Activated B cell treated with CpG ODN at 0.5 μM for 24 hours (primary cell): Measurements from ENCODE around the gene BCR. TPM values are rescaled to one million over a fixed set of nuclear protein-coding genes. Genes with fewer than 3 reads are reported as not detected.

ENCODE experiments used
- ATAC-seq: fragments of 200-7000 bp; cut with Tn5 transposase; one replicate; pipeline ENCODE4 v1.10.0; 2021; ENCODE audit warnings: low read depth, mild to moderate bottlenecking, moderate library complexity
- CTCF ChIA-PET: fragments of 350-600 bp; sonication (Branson Sonifier 250); formaldehyde crosslinking; loops from one replicate; lab custom pipeline; 2021; ENCODE audit warnings: antibody characterized with exemption; lab: Charles Lee
- POLR2A ChIA-PET: fragments of 350-600 bp; sonication (Branson Sonifier 250); formaldehyde crosslinking; loops from one replicate; lab custom pipeline; 2021; ENCODE audit warnings: antibody characterized with exemption; lab: Charles Lee
- DNase-seq: peaks from one replicate; pipeline ENCODE4 v3.0.0; 2022
- H3K27ac Mint-ChIP-seq: one replicate; pipeline ENCODE4 v1.8.0; 2020; ENCODE audit warnings: mixed read lengths
- H3K27me3 Mint-ChIP-seq: one replicate; pipeline ENCODE4 v1.8.0; 2021; ENCODE audit warnings: mixed read lengths
- H3K36me3 Mint-ChIP-seq: one replicate; pipeline ENCODE4 v1.8.0; 2021; ENCODE audit warnings: low read depth, mixed read lengths
- H3K4me1 Mint-ChIP-seq: one replicate; pipeline ENCODE4 v1.8.0; 2021; ENCODE audit warnings: mixed read lengths
- H3K4me3 Mint-ChIP-seq: one replicate; pipeline ENCODE4 v1.8.0; 2020; ENCODE audit warnings: mild to moderate bottlenecking, mixed read lengths
- H3K9me3 Mint-ChIP-seq: one replicate; pipeline ENCODE4 v1.8.0; 2020; ENCODE audit warnings: mixed read lengths
- CTCF ChIP-seq: fragments of 200-600 bp; IDR thresholded peaks from one replicate; pipeline ENCODE4 v1.8.0; 2022; ENCODE audit warnings: antibody characterized with exemption, mild to moderate bottlenecking
- intact Hi-C: fragments of 100-400 bp; cut with micrococcal nuclease; formaldehyde crosslinking; loops from one replicate; pipeline ENCODE4 v1.15.1; 2024
- total RNA-seq: library from RNA; stranded (reverse); gene quantifications from 2 replicates; pipeline ENCODE4 v1.2.3, GENCODE V29; 2022

Gene BCR
- total RNA-seq, 1 donor from 2014 or later, result 20.9 TPM

GRCh38 chr22:23259916-23260644, 79.8 kb downstream of the BCR start:
- CTCF ChIA-PET, result interaction anchor here (1.4 kb wide), 1 partner anchor 22 kb away, joined by 3 read pairs; no protein-coding TSS in a partner anchor

GRCh38 chr22:23260645-23261581, 80.6 kb downstream of the BCR start:
- H3K27ac Mint-ChIP-seq, result no peak overlapping the region
- H3K36me3 Mint-ChIP-seq, result peaks cover 38% of the 10 kb centered on the region
- no peak for TF ChIP-seq CTCF

More at GRCh38 chr22:23259916-23260644, 79.8 kb downstream of the BCR start:
- no peak for ATAC-seq
- Mint-ChIP-seq H3K9me3 (no peaks in the 10 kb centered on the region), H3K27ac (no peak overlapping the region), H3K4me3 (no peak overlapping the region), H3K36me3 (peaks cover 43% of the 10 kb centered on the region), H3K4me1 (no peaks in the 10 kb centered on the region), H3K27me3 (no peaks in the 10 kb centered on the region)
- intact Hi-C loops, result no loop called here
- DNase-seq, result no peak
- TF ChIP-seq CTCF, result no peak
- POLR2A ChIA-PET, result no interaction called here

GRCh38 chr22:23261900-23262450, 81.7 kb downstream of the BCR start:
- ChIA-PET POLR2A (no interaction called here), CTCF (interaction anchor here (1.4 kb wide), 1 partner anchor 20 kb away, joined by 3 read pairs; no protein-coding TSS in a partner anchor)
- Mint-ChIP-seq H3K9me3 (no peaks in the 10 kb centered on the region), H3K4me1 (no peaks in the 10 kb centered on the region), H3K27ac (no peak overlapping the region), H3K4me3 (no peak overlapping the region), H3K36me3 (peaks cover 34% of the 10 kb centered on the region), H3K27me3 (no peaks in the 10 kb centered on the region)
- TF ChIP-seq CTCF, result no peak
- intact Hi-C loops, result no loop called here
- DNase-seq (no peak), ATAC-seq (no peak)

More at GRCh38 chr22:23260645-23261581, 80.6 kb downstream of the BCR start:
- ATAC-seq, result no peak
- ChIA-PET POLR2A (no interaction called here), CTCF (interaction anchor here (1.4 kb wide), 1 partner anchor 21 kb away, joined by 3 read pairs; no protein-coding TSS in a partner anchor)
- Mint-ChIP-seq H3K27me3 (no peaks in the 10 kb centered on the region), H3K9me3 (no peaks in the 10 kb centered on the region), H3K4me1 (no peaks in the 10 kb centered on the region), H3K4me3 (no peak overlapping the region)
- DNase-seq, result no peak
- intact Hi-C loops, result no loop called here

GRCh38 chr22:23262518-23263332, 82.4 kb downstream of the BCR start:
- Mint-ChIP-seq H3K27me3 (no peaks in the 10 kb centered on the region), H3K36me3 (peaks cover 29% of the 10 kb centered on the region), H3K4me3 (no peak overlapping the region), H3K9me3 (no peaks in the 10 kb centered on the region), H3K27ac (no peak overlapping the region), H3K4me1 (no peaks in the 10 kb centered on the region)
- intact Hi-C loops, result no loop called here
- POLR2A ChIA-PET, result no interaction called here
- CTCF ChIA-PET, result interaction anchor here (0.9 kb wide), 1 partner anchor 19 kb away, joined by 4 read pairs; no protein-coding TSS in a partner anchor
- no peak for DNase-seq
- TF ChIP-seq CTCF, result no peak
- no peak for ATAC-seq
